ENCODE measurements around the gene PRRX2.

The PRRX2 gene

DNA sequence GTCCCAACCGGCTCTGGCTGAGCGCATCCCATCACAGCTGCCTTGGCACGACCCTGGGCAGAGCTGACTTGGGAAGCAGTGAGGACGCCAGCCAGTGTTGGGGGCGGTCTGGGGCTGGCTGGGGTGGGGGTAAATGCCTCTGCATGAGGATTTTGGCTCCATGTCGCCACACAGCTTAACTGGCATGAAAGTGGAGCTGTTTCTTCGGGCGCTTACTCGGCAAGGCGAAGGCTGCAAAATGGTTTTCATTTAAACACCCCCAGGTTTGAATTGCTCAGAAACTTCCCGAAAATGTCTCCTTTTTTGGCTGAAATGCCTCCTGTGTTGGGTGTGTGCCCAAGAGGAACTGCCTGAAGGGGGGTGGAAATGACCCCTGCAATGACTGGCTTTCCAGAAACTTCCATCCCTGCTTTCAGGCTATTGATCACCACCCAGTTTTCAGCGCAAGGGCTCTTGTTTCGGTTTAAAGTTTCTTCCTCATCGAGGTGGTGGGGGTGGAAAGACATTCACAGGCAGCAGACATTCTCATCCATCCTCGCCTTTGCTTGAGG lies 49.1 kb downstream of the PRRX2 start:
- Histone ChIP-seq H3K9me3 (no peaks in the 10 kb centered on the region), H3K27me3 (no peaks in the 10 kb centered on the region), H3K36me3 (no peaks in the 10 kb centered on the region), H3K4me3 (ENCODE audit: low read depth, low read length) (no peak overlapping the region), H3K4me1 (no peaks in the 10 kb centered on the region)
- TF ChIP-seq, protein P1, sequence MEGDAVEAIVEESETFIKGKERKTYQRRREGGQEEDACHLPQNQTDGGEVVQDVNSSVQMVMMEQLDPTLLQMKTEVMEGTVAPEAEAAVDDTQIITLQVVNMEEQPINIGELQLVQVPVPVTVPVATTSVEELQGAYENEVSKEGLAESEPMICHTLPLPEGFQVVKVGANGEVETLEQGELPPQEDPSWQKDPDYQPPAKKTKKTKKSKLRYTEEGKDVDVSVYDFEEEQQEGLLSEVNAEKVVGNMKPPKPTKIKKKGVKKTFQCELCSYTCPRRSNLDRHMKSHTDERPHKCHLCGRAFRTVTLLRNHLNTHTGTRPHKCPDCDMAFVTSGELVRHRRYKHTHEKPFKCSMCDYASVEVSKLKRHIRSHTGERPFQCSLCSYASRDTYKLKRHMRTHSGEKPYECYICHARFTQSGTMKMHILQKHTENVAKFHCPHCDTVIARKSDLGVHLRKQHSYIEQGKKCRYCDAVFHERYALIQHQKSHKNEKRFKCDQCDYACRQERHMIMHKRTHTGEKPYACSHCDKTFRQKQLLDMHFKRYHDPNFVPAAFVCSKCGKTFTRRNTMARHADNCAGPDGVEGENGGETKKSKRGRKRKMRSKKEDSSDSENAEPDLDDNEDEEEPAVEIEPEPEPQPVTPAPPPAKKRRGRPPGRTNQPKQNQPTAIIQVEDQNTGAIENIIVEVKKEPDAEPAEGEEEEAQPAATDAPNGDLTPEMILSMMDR (IDR thresholded peaks at IDR 0.05; ENCODE audit: low read depth, low read length) = no peak
- DNase-seq = no peak

DNA sequence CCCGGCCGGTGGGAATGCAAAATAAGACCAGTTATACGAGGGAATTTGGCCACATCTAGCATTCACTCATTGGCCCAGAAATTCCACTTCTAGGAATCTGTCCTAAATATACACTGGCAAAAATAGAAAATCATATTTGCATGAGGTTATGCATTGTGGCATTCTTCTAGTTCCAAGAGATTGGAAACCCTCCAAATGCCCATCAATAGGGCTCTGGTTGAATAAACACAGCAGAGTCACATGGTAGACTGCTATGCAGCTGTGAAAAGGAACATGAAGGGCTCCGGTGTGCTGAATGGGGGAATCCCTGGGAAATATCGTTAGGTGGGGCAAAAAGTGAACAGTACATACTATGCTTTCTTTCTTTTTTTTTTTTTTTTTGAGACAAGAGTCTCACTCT lies 50.6 kb downstream of the PRRX2 start:
- Histone ChIP-seq H3K36me3 (no peaks in the 10 kb centered on the region), H3K4me1 (no peaks in the 10 kb centered on the region), H3K27me3 (no peaks in the 10 kb centered on the region), H3K9me3 (no peaks in the 10 kb centered on the region), H3K4me3 (ENCODE audit: low read depth, low read length) (no peak overlapping the region)
- TF ChIP-seq, protein P1 (IDR thresholded peaks at IDR 0.05; ENCODE audit: low read depth, low read length) = no peak
- DNase-seq = no peak

DNA sequence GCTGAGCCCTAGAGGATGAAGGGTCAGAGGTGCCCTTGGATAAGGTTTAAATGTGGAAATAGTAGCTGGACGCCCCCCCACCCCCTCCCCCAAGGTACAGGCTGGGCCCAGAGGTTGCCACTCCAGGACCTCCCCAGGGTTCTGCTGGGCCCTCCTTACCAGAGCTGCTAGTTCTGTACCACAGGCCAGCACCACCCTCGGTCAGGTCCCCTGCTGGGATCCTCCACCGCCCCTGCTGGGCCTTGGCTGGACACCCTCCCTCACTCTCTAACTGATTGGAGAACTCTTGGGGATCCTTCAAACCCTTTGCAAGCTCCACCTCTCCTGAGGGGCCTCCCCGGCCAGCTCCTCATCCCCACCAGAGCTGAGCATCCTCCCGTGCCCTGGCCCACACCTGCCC lies 52.5 kb downstream of the PRRX2 start:
- H3K27me3 ChIP-seq = no peaks in the 10 kb centered on the region
- H3K4me3 ChIP-seq (ENCODE audit: low read depth, low read length) = no peak overlapping the region
- TF ChIP-seq, protein P1 (IDR thresholded peaks at IDR 0.05; ENCODE audit: low read depth, low read length) = no peak
- no peaks in the 10 kb centered on the region for H3K4me1 ChIP-seq
- H3K36me3 ChIP-seq = no peaks in the 10 kb centered on the region
- DNase-seq = no peak
- no peaks in the 10 kb centered on the region for H3K9me3 ChIP-seq

DNA sequence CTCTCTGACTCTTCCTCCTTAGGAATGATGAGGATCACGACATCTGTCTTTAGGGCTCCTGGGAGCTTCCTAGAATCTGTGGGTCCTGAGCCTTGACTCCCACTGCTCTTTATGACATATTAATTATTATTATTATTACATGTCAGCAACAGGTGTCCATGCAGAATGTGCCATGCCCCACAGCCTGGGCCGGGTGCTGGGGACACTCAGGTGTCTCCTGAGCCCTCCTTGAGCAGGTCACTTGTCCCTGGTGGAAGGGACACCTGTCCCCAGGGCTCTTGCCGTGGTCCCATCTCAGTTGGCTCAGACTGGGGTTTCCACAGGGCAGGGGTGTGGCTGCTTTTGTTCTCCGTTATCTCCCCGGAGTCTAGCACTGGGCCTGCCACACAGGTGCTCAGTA lies 53.2 kb downstream of the PRRX2 start:
- no peak overlapping the region for H3K4me3 ChIP-seq (ENCODE audit: low read depth, low read length)
- DNase-seq = no peak
- H3K4me1 ChIP-seq = no peaks in the 10 kb centered on the region
- H3K36me3 ChIP-seq = no peaks in the 10 kb centered on the region
- no peaks in the 10 kb centered on the region for H3K9me3 ChIP-seq
- TF ChIP-seq, protein P1 (IDR thresholded peaks at IDR 0.05; ENCODE audit: low read depth, low read length) = no peak
- H3K27me3 ChIP-seq = no peaks in the 10 kb centered on the region

DNA sequence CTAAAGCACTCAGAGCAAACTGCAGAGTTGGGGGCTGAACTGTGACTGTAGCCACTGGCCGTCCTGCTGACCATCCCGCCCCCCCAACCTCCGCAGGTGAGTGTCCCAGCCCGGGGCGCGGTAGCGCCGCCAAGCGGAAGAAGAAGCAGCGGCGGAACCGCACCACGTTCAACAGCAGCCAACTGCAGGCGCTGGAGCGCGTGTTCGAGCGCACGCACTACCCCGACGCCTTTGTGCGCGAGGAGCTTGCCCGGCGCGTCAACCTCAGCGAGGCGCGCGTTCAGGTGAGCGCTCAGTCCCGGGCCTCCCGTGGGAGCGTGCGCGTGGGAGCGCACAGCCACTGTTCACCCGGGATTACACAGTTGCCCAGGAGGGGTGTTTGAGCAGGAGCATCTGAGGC lies 53.7 kb downstream of the PRRX2 start:
- no peaks in the 10 kb centered on the region for H3K4me1 ChIP-seq
- no peaks in the 10 kb centered on the region for H3K36me3 ChIP-seq
- TF ChIP-seq, protein P1 (IDR thresholded peaks at IDR 0.05; ENCODE audit: low read depth, low read length) = no peak
- no peaks in the 10 kb centered on the region for H3K27me3 ChIP-seq
- DNase-seq = no peak
- H3K9me3 ChIP-seq = no peaks in the 10 kb centered on the region
- no peak overlapping the region for H3K4me3 ChIP-seq (ENCODE audit: low read depth, low read length)

DNA sequence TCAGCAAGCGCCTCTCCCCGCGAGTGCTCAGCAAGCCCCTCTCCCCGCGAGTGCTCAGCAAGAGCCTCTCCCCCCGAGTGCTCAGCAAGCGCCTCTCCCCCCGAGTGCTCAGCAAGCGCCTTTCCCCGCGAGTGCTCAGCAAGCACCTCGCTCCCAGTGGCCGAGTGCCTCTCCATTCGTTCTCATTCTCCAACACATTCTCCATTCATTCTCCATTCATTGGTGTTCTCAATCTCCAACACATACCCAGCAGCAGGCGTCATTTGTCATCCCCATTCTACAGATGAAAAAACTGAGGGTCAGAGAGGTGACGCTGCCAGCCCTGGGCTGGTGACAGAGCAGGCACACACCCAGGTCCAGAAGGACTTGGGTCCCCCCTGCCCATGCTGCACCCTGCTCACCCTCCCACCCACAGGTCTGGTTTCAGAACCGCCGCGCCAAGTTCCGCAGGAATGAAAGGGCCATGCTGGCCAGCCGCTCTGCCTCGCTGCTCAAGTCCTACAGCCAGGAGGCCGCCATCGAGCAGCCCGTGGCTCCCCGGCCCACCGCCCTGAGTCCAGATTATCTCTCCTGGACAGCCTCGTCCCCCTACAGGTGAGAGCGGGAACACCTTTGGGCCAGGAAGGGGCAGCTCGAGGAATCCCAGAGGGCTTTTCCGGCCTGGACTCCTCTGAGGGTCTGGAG lies 54.9 kb downstream of the PRRX2 start:
- Histone ChIP-seq H3K27me3 (no peaks in the 10 kb centered on the region), H3K9me3 (no peaks in the 10 kb centered on the region), H3K36me3 (no peaks in the 10 kb centered on the region), H3K4me1 (no peaks in the 10 kb centered on the region), H3K4me3 (ENCODE audit: low read depth, low read length) (no peak overlapping the region)
- TF ChIP-seq, protein P1 (IDR thresholded peaks at IDR 0.05; ENCODE audit: low read depth, low read length) = peak; percentile 51
- DNase-seq = peak; percentile 56
